NCI-H82 (cell line): ENCODE measurements around the gene SMYD5.

Experiments used
- DNase-seq: peaks from one replicate; lab custom pipeline; 2025; lab: John Stamatoyannopoulos, UW

Gene SMYD5

GRCh38 chr2:73205611-73206010 is 8.4 kb upstream of the SMYD5 start:
- DNase-seq, result no peak

- DNase-seq, result no peak
Observed at GRCh38 chr2:73208258-73208657, 5.8 kb upstream of the SMYD5 start.

- peak; percentile 19 for DNase-seq
Observed at GRCh38 chr2:73210019-73210418, 4.0 kb upstream of the SMYD5 start.

GRCh38 chr2:73210696-73211095 is 3.3 kb upstream of the SMYD5 start:
- DNase-seq, result no peak

- no peak for DNase-seq
Observed at GRCh38 chr2:73212098-73212447, 2.0 kb upstream of the SMYD5 start.

DNA sequence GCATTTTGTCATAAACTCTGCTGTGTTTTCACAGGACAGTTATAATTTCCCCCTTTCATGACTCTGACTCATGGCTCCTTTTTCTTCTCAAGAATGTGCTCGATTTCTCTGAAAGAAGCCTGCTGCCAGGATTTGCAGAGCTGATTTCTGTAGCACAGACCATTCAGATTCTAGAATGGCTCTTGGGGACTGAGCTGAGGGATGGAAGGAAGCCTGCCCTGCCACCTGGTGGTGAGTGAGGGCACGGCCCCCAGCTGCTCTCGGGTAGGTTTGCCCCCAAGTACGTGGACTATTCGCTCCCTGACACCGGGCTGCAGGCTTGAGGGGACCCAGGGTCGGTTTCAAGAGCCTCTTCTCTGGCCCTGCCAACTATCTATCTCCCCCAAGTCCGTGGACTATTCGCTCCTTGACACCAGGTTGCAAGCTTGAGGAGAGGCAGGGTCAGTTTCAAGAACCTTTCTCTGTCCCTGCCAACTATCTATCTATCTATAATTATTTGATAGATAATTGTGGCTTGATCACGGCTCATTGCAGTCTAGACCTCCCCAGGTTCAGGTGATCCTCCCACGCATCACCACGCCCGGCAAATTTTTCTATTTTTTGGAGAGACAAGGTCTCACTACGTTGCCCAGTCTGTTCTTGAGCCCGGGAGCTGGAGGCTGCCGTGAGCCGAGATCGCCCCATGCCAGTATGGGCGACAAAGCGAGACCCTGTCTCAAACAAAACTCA is 1.4 kb upstream of the SMYD5 start:
- peak; percentile 86 for DNase-seq

GRCh38 chr2:73215254-73215653 is 1.2 kb downstream of the SMYD5 start:
- no peak for DNase-seq

GRCh38 chr2:73217160-73217559 is 3.1 kb downstream of the SMYD5 start:
- DNase-seq, result no peak

- no peak for DNase-seq
Observed at GRCh38 chr2:73217826-73218225, 3.8 kb downstream of the SMYD5 start.

- DNase-seq, result no peak
Observed at GRCh38 chr2:73218298-73218697, 4.3 kb downstream of the SMYD5 start.

DNA sequence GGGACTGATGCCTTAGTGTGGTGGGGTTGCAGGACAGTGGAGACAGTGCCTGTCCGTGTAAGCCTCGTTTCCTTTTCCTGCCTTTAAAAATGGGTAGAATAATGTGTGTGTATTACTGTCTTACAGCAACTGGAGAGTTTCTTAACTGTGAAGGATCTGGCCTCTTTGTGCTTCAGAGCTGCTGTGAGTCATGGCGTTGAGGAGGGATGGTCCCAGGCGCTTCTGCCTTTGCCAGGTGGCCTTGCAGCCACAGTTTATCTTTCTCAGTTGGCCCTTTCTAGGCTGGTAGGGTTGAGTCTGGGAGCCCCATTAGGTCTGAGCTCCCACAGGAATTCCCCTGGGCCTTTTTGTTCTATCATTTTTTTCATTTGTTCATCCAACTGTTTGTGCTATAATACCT is 9.8 kb downstream of the SMYD5 start:
- no peak for DNase-seq

DNA sequence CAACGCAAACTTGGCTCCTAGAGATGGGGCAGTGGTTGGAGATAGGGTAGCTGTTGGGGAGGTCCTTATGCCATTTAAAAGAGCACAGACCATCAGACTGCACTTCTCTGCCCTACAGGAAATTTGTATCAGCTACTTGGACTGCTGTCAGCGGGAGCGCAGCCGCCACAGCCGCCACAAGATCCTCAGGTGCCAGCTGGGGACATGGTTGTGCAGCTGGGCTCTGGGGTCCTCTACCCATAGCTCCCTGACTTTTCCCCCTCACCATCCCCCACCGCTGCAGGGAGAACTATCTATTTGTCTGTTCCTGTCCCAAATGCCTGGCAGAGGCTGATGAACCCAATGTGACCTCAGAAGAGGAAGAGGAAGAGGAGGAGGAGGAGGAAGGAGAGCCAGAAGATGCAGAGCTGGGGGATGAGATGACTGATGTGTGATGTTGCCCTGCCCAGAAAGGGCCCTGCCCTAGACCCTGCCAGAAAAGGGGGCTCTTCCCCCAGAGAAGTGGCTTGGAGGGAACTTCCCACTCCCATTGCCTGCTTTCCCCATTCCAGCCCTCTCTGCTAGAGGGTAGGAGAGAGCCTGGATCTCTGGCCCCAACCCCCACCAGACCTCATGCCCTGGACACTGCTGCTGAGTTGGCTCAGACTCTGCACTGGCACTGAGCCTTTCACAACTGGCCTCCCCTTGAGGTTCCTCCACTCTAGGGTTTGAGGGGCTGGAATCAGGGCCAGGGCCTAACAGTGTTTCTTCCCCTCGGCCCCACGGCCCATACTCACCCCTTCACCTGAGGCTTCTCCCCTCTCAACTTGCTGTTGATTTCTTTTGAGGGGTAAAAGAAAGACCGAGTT is 11.7 kb downstream of the SMYD5 start:
- DNase-seq, result no peak

DNA sequence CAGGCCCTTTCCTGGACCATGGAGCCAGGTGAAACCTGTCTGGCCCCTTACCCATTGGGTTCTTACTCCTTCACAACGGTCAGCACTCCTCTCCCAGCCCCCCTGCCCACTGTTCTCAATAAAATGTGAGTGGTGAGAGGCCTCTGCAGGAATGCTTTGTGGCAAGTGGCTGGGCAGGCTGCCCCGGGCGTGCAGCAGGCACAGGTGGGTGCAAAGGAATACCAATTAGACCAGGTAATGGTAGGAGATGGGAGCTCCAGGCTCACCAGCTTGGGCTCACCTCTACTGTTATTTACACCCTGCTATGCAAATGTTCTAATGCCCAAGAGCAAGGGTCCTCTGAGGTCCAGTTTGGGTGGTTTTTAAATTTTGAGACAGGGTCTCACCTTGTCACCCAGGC is 13.0 kb downstream of the SMYD5 start:
- no peak for DNase-seq

DNA sequence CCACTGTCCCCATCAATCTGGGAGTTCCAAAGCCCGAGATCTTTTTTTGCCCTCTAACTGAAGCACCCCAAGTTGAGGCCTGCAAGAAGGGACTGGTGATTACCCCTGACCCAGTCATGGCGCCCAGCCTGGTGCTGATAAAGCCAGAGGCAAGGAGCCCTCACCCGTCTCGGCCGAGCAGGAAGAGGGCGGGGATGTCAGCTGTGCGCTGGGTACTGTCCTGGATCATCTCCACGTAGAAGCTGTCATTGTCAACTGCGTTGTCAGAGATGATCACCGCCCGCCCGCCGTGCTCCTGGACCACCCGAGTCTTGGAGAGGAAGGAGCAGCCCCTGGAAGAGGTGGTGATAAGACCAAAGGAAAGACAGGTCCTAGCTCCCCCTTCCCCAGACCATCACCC is 14.6 kb downstream of the SMYD5 start:
- no peak for DNase-seq

- peak; percentile 58 for DNase-seq
Observed at GRCh38 chr2:73232403-73233153, 18.5 kb downstream of the SMYD5 start.

DNA sequence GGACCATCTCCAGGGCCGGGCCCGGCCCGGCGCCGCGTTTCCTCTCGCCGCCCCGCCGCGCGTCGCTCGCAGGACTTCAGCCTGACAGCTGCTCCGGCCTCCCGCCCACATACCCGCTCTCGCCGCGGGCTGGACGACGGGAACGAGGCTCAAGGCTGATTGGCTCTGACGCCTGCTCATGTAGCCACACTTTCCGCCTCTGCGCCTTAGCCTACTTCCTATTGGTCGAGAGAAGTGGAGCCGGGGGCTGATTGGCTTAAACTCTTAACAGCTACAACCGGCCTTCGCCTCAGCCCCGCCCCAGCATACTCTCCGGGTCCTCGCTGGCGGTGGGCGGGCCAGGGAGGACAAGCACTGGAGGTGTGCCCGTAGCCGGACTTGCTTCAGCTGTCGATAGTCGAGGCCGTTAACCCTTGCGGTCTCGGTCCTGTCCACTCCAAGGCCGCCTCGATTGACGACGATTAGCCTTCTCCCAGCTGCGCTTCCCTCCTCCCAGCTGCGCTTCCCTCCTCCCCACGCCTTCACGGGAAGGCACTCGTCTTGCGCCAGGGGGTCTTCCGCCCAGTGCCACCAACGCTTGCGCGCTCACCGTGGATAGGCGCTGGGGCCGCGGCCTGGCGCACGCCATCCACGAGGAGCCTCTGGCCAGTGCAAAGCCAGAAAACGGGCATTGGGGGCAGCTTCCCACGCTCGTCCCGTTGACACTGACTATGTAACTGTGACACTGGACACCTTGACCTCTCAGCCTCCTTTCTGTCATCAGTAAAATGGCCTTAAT is 19.3 kb downstream of the SMYD5 start, which contains the start of gene PRADC1:
Gene PRADC1 (minus strand): TSS at position 86 of the 778 bp plus-strand sequence. CDS start 79 bp downstream, at position 7.
- DNase-seq, result peak; percentile 100

DNA sequence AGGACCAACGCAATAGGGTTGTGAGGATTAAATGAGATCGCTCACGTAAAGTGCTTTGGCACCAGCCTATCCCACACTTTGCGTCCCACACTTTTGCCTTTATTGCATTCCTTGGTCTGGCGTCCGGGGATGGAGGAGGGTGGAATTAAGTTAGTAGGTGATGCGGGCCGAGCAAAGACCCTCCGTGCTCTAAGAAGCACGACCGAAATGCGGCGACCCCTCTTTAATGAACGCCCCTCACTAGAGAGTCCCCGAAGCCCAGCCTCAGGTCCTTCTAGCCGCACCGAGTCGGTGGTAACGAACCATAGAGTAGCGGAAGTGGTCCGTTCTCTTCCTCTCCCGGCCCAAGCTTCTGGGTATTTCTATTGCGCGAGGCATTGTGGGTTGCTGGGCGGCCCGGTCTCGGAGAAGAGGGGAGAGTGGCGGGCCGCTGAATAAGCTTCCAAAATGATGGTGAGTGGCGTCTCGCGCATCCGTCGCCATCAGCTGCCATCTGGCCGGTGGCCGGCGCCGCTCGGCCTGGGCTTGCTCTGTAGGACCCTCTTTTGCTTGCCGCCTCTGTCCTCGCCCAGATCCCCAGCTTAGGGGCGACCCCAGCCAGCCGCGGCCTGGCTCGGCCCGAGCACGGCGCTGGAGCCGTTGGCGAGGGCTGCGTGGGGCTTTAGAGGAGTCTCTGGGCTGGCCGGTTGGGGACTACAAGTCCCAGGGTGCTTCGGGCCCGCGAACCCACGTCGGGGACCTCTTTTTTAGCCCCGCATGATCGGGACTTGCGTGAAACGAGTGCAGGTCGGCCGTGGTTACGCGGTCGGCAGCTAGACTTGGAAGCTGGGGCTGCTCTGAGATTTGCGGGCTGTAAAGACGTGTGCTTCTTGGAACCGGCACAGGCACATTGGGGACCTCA is 20.1 kb downstream of the SMYD5 start, which contains the start of gene CCT7:
Gene CCT7 (plus strand): TSS at position 377 of the 901 bp plus-strand sequence. CDS start 71 bp downstream, at position 448.
- peak; percentile 98 for DNase-seq

- no peak for DNase-seq
Observed at GRCh38 chr2:73235315-73236028, 21.4 kb downstream of the SMYD5 start.

DNA sequence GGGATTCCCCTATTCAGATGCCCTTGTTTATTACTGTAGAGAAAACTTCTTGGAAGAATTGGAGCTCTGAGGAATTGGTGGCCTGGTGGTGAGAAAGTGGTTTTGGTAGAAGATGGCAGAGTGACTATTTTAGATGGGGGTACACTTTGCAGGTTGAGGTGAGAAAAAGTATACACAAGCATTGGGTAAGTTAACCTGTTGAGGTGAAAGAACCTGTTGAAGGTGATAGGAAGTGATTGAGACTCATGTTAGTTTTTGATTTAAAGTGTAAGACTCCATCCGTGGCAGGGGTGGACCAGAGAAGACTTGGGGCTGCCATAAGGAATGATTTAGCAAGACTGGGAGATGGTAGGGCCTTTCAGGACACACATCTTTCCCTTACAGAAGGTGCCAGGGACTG is 23.1 kb downstream of the SMYD5 start:
- no peak for DNase-seq

DNA sequence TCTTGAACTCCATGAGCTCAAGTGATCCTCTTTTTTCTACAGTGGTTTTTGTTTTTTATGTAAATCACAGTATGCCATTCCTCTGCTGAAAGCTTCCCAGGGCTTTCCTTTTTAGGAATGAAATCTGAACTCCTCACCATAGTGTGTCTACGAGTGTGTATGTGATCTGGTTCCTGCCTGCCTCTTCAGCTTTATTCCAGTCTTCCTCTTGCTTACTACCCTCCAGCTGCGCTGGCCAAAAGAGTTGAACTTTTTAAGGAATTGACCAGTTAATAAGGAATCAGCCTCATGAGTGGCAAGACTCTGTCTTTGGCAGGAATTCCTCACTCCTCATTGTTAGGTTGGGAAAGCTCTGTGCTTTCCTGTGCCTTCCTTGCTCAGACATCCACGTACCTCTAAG is 24.1 kb downstream of the SMYD5 start:
- DNase-seq, result no peak
